ENCODE measurements around the gene MRPL49. TPM values are rescaled to one million over a fixed set of nuclear protein-coding genes. Genes with fewer than 3 reads are reported as not detected.

Gene MRPL49
- total and polyA plus RNA-seq, 9 of the 15 experiments (the other 6 are each of a cell fraction or from before 2014, with no cell fraction given), result 74.3 to 132 (median 91.2) TPM

GRCh38 chr11:65112546-65113360 is 9.4 kb upstream of the MRPL49 start (continued):
- TF ChIP-seq RAD21 (CRISPR knock-in tag; conservative IDR thresholded peaks at IDR 0.05 in 1 of 2, IDR thresholded peaks at IDR 0.05 in 1 of 2), result peak; percentile 43 to 58
- TF ChIP-seq PRPF4 (IDR thresholded peaks at IDR 0.05; ENCODE audit: insufficient read depth, low read depth, low read length, poor library complexity, severe bottlenecking), result peak; percentile 50
- TF ChIP-seq IRF1 (CRISPR knock-in tag; IDR thresholded peaks at IDR 0.05; ENCODE audit: borderline replicate concordance), result peak; percentile 55; the same call in 1 of the 2 replicates
- peak; percentile 26; the same call in 1 of the 2 replicates for TF ChIP-seq ELF1 (tag; IDR thresholded peaks at IDR 0.05)
- TF ChIP-seq GABPB1 (CRISPR knock-in tag; IDR thresholded peaks at IDR 0.05), result peak; percentile 69
- peak; percentile 49; the same call in 1 of the 2 replicates for TF ChIP-seq PKNOX1 (IDR thresholded peaks at IDR 0.05)
- no peak for TF ChIP-seq FOXM1 (IDR thresholded peaks at IDR 0.05; ENCODE audit: low read depth)
- peak; percentile 85; the same call in 1 of the 2 replicates for TF ChIP-seq FOXM1 (CRISPR knock-in tag; IDR thresholded peaks at IDR 0.05; ENCODE audit: low read depth)
- TF ChIP-seq HDAC8 (tag; IDR thresholded peaks at IDR 0.05), result no peak
- peak; percentile 19 for TF ChIP-seq RBM39 (optimal IDR thresholded peaks at IDR 0.05; ENCODE audit: low read depth, low read length)
- no peak for TF ChIP-seq CBX3 (IDR thresholded peaks at IDR 0.05; ENCODE audit: borderline replicate concordance in 1 of 2, low read length in 2 of 2)
- peak; percentile 79; the same call in 1 of the 2 replicates for TF ChIP-seq HNRNPL (IDR thresholded peaks at IDR 0.05; ENCODE audit: low read depth, low read length)
- no peak for TF ChIP-seq BMI1 (IDR thresholded peaks at IDR 0.05; ENCODE audit: low read length)
- TF ChIP-seq TEAD4 (IDR thresholded peaks at IDR 0.05; ENCODE audit: low read length), result no peak
- no peak for TF ChIP-seq TEAD4 (CRISPR knock-in tag; IDR thresholded peaks at IDR 0.05; ENCODE audit: borderline replicate concordance)
- TF ChIP-seq SIN3A (IDR thresholded peaks at IDR 0.05; ENCODE audit: borderline replicate concordance in 2 of 2, control insufficient read depth in 1 of 2, low read depth in 2 of 2, low read length in 2 of 2), result peak in 1 of 2 experiments; percentile 52; a peak in 1 of 4 replicates
- TF ChIP-seq FOSL1 (tag; conservative IDR thresholded peaks at IDR 0.05), result no peak
- TF ChIP-seq EWSR1 (IDR thresholded peaks at IDR 0.05; ENCODE audit: borderline replicate concordance, low read depth, partially characterized antibody), result no peak
- TF ChIP-seq ZNF133 (CRISPR knock-in tag; IDR thresholded peaks at IDR 0.05), result no peak
- TF ChIP-seq ZNF668 (CRISPR knock-in tag; IDR thresholded peaks at IDR 0.05), result no peak
- no peak for TF ChIP-seq IRF9 (tag; IDR thresholded peaks at IDR 0.05)
